HUDEP-2 (cell line): Measurements from ENCODE around the gene IGSF3.
"Not testable (repeated sequence)": the region's sequence is repeated elsewhere in the genome, so short reads cannot be mapped to it uniquely, and the experiment has no call there.

Experiments
- DNase-seq, 76 experiments: peaks; one replicate each; lab custom pipeline; 2025; ENCODE audit not compliant: unreplicated experiment in 76 of 76; lab: John Stamatoyannopoulos, UW

IGSF3 gene

DNA sequence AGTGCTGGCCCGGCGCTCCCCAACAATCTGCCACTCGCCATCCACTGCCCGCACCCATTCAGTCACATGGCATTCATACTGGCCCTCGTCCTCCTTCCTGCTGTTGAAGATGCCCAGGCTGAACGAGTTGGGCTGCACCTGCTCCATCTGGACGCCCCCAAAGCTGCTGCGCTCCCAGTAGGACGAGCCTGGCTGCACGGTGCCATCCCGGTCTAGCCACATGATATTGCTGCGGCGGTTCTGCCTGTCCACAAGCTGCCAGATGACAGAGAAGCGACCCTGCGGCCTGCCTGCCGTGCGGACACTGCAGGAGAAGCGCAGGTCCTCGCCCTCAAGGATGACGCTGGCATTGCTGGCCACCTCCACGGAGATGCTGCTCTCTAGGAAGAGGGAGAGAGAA, 63.9 kb downstream of the IGSF3 start:
- not testable (repeated sequence) for DNase-seq

DNA sequence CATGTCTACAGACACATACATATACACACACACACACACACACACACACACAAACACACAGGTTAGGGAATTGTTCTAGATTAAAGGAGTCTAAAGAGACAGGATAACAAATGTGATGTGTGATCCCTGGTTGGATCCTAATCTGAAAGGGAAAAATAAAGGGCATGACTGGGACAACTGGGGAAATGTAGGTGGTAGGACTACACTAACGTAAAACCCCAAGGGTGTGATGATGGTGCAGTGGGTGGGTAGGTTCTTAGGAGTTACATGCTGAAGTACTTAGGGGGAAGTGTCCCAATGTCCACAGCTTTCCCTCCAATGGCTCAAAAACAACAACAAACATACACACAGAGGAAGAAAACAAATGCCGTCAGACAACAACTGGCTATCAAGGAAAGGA, 68.2 kb downstream of the IGSF3 start:
- not testable (repeated sequence) for DNase-seq

DNA sequence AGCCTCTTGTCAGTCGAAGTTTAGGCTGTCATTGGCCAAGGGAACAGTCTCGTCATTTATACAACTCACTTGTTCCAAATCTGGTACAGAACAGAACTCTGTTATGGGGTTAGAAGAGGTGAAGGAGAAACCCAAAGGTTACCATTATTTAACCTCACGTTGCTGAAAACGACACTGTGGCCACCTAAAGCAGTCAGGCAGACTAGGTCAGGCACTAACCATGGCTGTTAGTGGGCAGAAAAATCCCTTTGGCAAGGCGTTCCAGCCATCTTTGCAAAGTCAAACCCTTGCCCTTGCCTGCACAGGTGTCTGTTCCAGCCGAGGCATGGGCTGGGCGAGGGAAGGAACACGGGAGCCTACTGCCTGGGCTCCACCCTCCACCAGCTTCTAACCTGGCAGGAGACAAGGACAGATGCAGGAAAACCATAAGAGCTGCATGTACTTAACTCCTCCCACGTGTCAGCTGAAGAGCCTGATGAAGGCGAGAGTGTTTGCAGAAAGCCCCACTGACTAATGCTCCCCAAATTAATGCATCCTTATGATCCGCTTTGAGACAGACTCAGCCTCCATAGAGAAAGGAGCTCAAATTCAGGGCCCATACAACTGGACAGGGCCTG, 69.0 kb downstream of the IGSF3 start:
- not testable (repeated sequence) for DNase-seq

DNA sequence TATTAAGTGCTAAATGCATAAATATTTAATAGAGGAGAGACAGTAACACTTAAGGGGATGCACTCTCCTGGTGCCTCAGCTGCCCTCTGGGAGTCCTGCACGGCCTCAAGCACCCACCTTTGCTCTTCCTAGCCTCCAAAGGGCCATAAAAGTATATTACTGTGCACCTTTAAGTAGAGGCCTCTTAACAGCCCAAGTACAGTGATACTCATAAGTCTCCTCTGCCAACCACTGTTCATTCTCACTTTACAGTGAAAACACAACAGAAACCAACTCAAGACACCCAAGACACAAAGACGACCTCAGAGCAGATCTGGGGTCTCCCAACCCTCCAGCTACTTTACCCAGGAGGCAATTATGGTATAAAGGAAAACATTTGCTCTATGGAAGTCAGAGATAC, 70.1 kb downstream of the IGSF3 start:
- not testable (repeated sequence) for DNase-seq

DNA sequence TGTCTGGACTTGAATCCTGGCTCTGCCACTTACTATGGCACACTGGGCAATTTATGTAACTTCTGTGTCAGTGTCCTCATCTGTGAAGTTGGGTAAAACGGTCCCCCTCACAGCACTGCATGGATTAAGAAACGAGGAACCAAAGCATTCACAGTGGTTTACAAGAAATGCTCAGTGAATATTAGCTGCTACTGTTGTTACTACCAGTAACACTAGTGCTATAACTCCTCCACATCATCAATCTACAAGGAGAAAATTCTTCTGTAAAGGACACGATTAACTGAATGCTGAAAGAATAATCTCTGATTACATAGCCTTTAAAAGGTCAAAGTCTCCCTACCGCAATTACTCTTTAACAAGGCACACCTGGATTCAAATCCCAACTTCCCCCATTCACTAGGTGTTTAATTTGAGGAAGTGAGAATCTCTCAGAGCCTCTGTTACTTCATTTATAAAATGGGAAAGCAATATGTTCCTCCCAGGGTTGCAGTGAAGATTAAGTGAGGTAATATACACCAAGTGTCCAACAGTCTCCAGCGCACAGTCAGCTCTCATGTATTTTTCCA, 70.7 kb downstream of the IGSF3 start:
- DNase-seq, result not testable (repeated sequence)

DNA sequence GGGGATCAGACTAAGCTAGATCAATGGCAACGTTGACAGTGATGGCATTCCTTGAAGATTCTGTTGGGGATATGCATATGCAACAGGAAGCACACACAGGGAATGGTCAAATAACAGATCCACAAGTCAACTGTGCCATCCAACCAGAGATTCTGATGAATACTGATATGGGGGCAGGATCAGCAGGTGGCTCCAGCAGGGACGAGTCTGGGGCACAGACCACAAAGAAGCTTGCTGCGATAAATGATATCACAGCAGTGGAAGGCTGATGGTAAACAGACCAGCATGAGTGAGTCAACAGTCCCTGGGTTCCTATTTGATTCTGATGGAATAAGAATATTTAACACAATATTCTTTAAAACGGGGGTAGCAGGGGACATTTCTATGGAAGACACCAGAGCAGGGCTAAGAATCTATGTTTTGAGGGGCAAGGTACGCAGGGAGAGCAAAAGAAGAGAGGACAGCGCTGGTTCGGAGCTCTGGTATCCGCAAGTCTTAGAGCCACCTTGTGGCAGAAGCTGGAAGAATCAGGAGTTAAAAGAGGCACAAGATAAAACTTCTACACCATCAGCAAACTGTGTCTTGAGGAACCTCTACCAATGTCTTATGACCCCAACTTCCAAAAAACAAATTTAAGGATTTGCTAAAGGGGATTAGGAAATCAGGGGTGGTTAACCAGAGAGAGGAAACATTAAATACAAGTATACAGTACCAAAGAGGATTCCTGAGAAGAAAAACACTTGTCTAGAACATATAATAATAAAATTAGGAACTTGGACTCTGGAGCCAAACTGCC, 71.4 kb downstream of the IGSF3 start:
- DNase-seq, result peak in 31 of 76 experiments; percentile 6 to 56 (median 23)

DNA sequence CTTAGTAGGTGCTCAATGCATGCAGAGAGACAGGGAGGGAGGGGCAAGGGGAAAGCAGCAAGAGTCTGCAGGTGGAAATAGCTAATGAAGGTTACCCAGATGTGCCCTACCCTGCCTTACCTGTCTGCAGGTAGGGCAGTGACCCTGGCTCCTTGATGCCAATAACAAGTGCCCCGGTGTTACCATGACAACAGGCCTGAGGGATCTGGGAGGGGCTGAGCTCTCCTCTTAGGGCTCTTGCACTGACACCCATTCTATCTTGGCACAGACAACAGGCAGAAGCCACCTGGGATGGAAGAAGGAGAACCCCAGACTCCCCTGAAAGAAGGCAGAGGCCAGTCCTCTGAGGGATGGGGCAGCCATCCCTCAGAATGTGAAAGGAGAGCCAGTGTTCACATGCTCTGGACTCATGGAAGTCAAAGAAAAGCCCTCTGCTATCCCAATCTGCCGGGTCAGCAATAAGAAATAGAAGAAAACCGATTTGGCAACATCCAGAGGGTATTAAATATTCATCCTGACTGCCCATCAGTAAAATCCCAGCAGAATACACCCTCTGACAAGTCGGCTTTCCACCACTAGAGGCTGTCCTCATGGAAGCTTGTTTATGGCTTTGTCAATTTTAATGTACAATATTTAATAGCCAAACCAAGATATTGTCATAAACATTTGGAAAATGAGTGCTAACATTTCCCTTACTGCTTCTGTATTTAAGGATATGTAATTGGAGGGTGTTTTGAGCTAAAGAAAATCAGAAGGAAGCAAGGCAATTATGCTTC, 72.3 kb downstream of the IGSF3 start:
- DNase-seq, result not testable (repeated sequence)

DNA sequence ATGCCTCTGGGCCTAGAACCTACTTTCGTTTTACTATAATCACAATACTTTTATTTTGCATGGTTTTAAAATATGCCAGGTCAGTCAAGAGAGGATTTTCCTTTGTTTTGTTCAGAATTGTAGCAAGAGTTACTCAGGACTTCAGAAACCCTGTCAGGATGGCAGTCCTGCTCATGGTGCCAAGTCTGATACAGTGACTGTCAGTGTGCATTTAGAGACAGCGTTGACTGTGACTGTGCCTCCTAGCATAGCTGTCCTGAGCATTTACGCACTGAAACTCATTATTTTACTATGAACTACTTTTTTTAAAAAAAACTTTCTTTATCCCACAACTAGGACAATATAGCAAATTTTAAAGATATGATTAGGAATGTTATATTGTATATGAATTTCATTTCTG, 73.6 kb downstream of the IGSF3 start:
- not testable (repeated sequence) for DNase-seq

DNA sequence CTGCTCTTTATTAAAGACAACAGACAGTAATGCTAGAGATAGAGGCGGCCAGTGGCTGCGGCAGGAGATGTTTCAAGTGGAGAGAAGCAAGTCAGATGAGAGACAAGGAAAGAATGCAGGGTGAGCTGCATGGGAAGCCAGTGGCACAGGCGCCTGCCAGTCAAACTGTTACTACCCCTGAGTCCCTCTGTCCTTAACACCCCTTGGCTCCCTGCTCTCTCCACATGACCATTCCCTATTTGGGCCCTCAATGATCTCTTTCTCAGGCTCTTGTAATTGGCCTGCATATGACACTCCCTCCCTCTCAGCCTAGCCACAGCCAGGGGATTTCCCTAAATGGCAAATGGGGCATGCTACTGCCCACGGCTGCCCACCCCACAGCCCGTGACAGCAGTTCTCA, 74.1 kb downstream of the IGSF3 start:
- DNase-seq, result not testable (repeated sequence)

DNA sequence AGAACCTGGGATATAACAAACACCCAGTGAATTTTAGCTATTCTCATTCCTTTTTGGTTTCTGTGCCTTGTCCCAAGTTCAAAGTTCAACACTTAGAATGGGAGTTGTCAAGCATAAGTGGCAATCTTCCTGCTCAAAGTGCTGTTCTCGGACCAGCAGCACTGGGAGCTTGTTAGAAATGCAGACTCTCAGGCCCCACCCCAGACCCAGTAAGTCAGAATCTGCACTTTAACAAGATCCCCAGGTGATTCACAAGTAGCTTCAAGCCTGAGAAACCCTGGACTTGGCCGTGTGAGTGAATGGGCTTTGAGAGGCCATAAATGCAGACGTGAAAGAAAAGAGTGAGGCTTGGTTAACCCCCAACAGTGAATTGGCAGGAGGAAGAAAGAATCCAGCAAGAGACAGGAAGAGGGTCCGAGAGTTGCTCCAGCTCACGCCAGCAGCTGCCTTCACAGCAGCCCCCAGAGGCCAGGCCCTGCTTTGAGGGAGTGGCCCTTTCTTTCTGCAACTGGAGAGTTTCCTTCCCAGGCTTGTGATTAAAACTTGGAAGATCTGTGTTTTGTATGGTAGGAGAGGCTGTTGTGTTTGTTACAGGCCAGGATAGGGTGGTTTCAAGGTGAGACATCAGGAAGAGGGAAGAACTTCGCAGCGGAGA, 75.5 kb downstream of the IGSF3 start:
- not testable (repeated sequence) for DNase-seq

DNA sequence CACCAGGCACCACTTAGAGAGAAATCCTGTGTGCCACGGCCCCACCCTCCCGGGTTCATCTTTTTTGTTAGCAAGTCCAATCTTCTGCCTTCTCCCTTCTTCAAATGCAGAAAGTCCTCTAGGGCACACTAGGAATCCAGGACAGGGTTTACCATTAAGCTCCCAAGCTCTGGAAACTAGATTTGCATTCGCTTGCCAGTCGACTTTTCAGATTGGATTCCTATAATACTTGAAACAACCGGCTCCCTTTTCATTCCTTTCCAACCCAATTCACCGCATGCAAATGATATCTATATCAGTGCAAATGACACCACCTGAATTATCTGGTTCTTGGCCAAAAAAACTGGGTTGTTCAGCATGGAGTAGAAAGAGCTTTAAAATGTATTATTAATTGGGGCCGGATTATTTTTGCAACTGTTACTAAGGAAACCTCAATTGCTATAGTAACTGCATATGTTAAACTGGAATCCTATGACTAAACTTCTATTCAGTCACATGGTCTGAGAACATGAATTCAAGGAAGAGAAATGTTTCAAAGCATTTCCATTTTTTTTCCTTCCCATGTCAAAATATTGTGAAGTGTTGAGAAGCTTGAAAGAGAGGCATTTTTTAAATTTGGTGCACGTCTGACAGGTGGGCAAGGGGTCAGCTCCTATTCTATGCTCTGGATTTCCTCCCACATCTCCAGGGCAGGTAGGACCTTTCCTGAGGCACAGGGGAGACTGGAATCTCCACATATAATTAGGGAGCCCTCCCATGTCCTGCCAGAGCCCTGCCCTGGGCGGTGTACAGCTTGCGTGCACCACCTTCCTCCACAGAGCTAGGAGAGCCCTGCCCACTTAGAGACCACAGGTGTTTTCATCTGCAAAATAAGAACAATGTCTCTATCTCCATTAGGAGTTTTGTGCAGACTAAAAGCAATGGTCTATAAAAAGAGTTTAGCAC, 76.3 kb downstream of the IGSF3 start:
- DNase-seq, result not testable (repeated sequence)

DNA sequence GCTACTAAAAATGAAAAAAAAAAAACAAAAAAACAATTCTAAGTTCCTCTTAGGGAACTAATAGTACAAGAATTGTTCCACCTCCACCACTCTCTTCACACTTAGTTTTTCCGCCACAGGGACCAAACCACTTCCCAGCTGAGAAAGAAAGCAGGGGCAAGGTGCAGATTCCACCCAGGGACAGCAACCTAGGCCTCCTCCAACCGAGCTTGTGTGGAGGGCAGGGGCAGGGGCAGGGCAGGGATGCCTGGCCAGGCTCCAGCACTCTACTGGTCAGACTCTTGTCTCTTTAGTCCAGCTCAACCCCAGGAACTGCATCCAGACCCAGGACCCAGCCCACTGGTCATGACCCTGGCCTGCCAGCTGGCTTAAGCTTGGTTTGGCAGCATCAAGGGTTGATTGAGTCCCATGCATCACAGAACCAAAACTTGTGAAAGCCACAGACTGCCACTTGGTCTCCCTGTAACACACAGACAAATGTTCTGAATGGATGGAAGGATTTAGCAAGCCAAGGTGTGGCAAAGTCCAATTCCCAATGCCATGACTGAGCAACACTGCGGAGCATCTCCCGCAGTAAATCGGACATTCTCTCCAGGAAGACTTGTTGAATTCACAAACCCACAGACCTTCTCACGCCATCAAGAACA, 77.1 kb downstream of the IGSF3 start:
- DNase-seq, result not testable (repeated sequence)

DNA sequence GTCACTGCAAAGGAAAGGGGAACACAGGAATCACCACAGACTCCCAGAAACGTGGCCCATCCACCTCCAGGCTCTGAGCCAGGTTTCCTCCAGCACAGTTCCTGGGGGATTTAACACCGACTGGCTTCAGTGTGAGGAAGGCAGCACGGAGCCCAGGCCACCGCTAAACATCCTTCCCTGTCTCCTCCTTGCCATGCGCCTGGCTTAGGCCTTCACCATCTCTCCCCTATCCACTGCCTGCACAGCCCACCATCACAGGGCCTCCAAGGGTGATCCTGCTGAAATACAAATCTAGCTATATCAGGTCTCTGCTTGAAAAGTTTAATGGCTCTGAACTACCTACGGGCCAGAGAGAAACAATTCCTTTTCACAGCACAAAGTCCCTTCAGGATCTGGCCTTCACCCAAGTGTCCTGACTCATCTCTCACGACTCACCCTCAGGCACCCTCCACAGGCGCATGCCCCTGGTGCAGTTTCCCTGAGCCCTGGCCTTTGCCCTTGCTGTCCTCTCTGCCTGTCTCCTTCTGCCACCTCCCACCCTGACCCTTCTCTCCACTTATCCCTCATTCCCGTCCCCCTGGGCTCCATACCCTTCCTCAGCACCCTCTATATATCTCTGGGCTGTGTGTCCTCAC, 78.3 kb downstream of the IGSF3 start:
- DNase-seq, result peak in 10 of 76 experiments; percentile 4 to 45 (median 11)

DNA sequence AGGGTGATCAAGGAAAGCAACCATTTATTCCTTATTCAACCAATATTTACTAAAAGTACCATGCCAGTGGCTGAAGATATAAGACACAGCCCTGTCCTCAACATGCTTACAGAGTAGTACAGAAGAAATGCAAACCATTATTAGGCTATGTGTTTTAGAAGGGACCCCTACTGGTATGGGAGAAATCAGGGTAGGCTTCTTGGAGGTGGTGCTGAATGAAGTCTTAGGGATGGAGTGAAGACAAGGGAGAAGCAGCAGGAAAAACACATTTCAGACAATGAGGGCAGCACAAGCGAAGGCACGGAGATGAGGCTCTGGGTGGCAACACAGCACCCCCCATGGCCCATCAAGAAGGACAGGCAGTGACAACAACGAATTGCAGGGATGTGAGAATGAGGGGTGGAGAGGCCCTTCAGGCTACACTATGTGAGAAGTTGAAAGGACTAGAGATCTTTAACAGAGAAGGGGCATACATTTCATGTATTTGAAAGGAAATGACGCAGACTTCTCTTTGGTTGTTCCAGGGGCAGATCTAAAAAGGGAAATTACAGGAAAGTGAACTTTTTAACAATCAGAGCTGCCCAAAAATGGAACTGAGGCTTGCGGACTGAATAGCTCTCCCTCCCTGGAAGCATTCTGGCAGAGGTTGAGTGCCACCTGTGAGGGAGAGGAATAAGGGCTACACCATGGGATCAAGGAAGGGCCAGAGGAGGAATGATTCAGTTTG, 79.9 kb downstream of the IGSF3 start:
- DNase-seq, result no peak

DNA sequence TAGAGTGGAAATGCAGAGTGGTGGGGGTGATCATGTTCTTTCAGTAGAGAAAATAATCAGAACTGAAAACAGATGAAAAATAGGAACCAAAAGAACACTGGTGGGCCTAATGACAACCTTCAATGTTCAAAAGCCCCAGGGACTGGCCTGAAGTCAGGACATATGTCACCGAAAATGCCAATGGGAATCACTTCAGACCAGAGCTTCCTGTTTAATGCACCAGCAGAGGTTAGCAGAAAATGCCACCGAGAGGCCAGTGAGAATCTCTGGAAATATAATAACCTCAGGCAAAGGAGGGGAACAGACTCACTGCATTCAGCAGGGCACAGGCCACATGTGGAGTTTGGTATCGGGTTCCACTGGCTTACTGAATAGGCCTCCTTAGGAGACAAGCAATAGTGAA, 80.8 kb downstream of the IGSF3 start:
- no peak for DNase-seq

DNA sequence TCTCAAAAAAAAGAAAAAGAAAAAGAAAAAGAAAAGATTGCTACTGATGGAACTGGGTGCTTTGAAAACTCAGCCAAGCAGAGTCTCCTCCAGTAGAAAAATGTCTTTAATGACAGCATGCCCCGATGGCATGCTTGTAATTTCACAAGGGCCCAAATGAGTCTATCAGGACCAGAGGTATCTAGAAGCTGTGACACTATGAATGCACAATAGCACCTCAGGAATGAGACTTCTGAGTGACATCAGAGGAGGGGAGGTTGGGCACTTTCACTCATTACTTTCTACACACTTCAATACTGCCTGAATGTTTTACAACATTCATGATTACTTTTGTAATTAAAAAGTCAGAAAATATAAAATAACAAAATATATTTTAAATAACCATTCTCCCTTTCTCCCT, 81.6 kb downstream of the IGSF3 start:
- no peak for DNase-seq

DNA sequence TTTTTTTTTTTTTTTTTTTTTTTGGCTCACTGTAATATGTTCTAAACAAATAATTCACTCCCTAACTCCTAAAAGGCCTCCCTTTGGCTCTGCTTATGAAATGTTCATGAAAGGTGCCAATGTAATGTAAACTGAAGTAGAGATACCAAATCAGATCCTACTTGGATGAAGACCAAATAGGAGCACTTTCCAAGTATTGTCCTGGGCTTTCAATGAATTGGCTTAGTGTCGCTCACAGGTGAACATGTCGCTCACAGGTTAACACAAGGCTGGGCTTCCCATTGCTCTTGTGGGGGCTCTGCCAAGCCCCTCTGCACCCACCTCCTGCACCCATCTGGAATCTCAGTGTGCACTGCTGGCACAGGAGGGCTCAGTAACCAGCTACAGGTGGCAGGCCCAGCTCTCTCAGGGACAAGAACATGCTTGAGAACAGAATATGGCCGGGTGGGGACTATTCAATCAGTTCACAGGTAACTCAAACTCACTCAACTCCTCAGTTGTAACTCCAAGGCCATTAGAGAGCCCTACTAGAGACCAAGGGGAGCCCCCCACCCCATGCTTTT, 86.1 kb downstream of the IGSF3 start:
- no peak for DNase-seq
